ENCODE results near the gene MYDGF. TPM values are rescaled to one million over a fixed set of nuclear protein-coding genes. Genes with fewer than 3 reads are reported as not detected.

Gene MYDGF
- total and polyA plus RNA-seq, 2 of the 13 experiments (the other 11 are each of a cell fraction or from before 2014, with no cell fraction given) = 116 to 198 TPM

- TF ChIP-seq CCAR2 (optimal IDR thresholded peaks at IDR 0.05; ENCODE audit: low read depth, low read length) (no peak), MXD1 (CRISPR knock-in tag; IDR thresholded peaks at IDR 0.05) (no peak), ZNF292 (CRISPR knock-in tag; IDR thresholded peaks at IDR 0.05; ENCODE audit: borderline replicate concordance, low read depth) (no peak), ZNF441 (CRISPR knock-in tag; IDR thresholded peaks at IDR 0.05; ENCODE audit: borderline replicate concordance) (no peak), EHMT2 (IDR thresholded peaks at IDR 0.05; ENCODE audit: borderline replicate concordance, low read depth, low read length) (no peak), ZFX (CRISPR knock-in tag; IDR thresholded peaks at IDR 0.05; ENCODE audit: low read depth) (peak; percentile 72), NFKBIZ (CRISPR knock-in tag; IDR thresholded peaks at IDR 0.05) (no peak), ZNF639 (CRISPR knock-in tag; conservative IDR thresholded peaks at IDR 0.05) (no peak), SRSF1 (optimal IDR thresholded peaks at IDR 0.05; ENCODE audit: low read depth, low read length) (no peak), PHF21A (CRISPR knock-in tag; IDR thresholded peaks at IDR 0.05) (peak; percentile 69), ZNF17 (CRISPR knock-in tag; IDR thresholded peaks at IDR 0.05) (no peak), FOXK2 (IDR thresholded peaks at IDR 0.05) (no peak), AHDC1 (CRISPR knock-in tag; IDR thresholded peaks at IDR 0.05; ENCODE audit: borderline replicate concordance) (no peak), ZNF136 (CRISPR knock-in tag; IDR thresholded peaks at IDR 0.05; ENCODE audit: low read depth) (no peak), ZNF230 (CRISPR knock-in tag; IDR thresholded peaks at IDR 0.05) (no peak), ZNF577 (CRISPR knock-in tag; IDR thresholded peaks at IDR 0.05; ENCODE audit: borderline replicate concordance, low read depth) (no peak), RBFOX2 (IDR thresholded peaks at IDR 0.05; ENCODE audit: low read depth, low read length) (no peak), ASH2L (IDR thresholded peaks at IDR 0.05; ENCODE audit: insufficient read length, low read depth, low read length) (no peak), SMARCC2 (IDR thresholded peaks at IDR 0.05) (no peak), ELF4 (CRISPR knock-in tag; IDR thresholded peaks at IDR 0.05; ENCODE audit: borderline replicate concordance) (no peak), ZNF562 (CRISPR knock-in tag; IDR thresholded peaks at IDR 0.05; ENCODE audit: borderline replicate concordance) (no peak), GFI1 (CRISPR knock-in tag; IDR thresholded peaks at IDR 0.05; ENCODE audit: borderline replicate concordance) (no peak), ZNF788 (CRISPR knock-in tag; IDR thresholded peaks at IDR 0.05; ENCODE audit: borderline replicate concordance) (no peak)
Observed at GRCh38 chr19:4705413-4706131, 35.4 kb upstream of the MYDGF start (continued).

All from HepG2 (cell line).